Vagina (tissue), 2 donors: ENCODE results near the gene ARHGEF11.

Source experiments
- POLR2A ChIP-seq, 2 donors: fragments of 450-650 bp; IDR thresholded peaks; one replicate each; pipeline ENCODE4 v1.6.1; 2017; ENCODE audit warnings: antibody characterized with exemption in 2 of 2, mild to moderate bottlenecking in 2 of 2, moderate library complexity in 2 of 2
- TF ChIP-seq, protein P1 (sequence below), 3 experiments: fragments of 450-650 bp in 2 of 3; fragments of 200-600 bp in 1 of 3; sonication (generic) in 1 of 3; IDR thresholded peaks; one replicate each; pipeline ENCODE4 v1.5.1; 2017 to 2019; ENCODE audit warnings: antibody characterized with exemption in 3 of 3, mild to moderate bottlenecking in 2 of 3, moderate library complexity in 2 of 3

DNA sequence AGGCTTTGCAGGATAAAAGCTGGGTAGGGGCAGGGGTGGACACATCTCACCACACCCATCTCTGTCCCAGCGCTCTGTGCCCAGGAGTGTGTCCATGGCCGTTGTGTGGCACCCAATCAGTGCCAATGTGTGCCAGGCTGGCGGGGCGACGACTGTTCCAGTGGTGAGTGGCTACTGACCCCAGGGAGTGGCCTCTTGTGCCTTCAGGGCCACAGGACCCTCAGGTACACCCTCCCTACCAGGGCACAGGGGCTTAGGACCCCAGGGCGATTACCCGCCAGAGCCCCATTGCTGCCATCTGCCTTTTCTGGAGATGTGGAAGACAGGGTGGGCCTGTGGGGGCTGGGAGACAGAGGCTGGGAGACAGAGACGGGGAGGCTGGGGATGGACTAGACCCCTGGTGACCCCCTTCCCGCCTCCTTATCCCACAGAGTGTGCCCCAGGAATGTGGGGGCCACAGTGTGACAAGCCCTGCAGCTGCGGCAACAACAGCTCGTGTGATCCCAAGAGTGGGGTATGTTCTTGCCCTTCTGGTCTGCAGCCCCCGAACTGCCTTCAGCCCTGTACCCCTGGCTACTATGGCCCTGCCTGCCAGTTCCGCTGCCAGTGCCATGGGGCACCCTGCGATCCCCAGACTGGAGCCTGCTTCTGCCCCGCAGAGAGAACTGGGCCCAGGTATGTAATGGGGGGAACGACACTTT lies 139.2 kb downstream of the ARHGEF11 start:
- TF ChIP-seq, protein P1, sequence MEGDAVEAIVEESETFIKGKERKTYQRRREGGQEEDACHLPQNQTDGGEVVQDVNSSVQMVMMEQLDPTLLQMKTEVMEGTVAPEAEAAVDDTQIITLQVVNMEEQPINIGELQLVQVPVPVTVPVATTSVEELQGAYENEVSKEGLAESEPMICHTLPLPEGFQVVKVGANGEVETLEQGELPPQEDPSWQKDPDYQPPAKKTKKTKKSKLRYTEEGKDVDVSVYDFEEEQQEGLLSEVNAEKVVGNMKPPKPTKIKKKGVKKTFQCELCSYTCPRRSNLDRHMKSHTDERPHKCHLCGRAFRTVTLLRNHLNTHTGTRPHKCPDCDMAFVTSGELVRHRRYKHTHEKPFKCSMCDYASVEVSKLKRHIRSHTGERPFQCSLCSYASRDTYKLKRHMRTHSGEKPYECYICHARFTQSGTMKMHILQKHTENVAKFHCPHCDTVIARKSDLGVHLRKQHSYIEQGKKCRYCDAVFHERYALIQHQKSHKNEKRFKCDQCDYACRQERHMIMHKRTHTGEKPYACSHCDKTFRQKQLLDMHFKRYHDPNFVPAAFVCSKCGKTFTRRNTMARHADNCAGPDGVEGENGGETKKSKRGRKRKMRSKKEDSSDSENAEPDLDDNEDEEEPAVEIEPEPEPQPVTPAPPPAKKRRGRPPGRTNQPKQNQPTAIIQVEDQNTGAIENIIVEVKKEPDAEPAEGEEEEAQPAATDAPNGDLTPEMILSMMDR (IDR thresholded peaks at IDR 0.05): no peak
- no peak for TF ChIP-seq POLR2A (IDR thresholded peaks at IDR 0.05)
